ENCODE data around the gene SEPTIN5.

The SEPTIN5 gene

GRCh38 chr22:19731361-19732135 lies 17.2 kb downstream of the SEPTIN5 start:
- H3K9me3 ChIP-seq (ENCODE audit: control insufficient read depth in 5 of 5, low read length in 5 of 5), result no peaks in the 10 kb centered on the region
- no peak overlapping the region for H3K9ac ChIP-seq (ENCODE audit: low read length in 5 of 5)
- H3K4me3 ChIP-seq (ENCODE audit: low read depth in 1 of 5, low read length in 5 of 5), result no peak overlapping the region
- H3K27me3 ChIP-seq (ENCODE audit: control insufficient read depth in 5 of 5, insufficient read depth in 4 of 5, low read length in 5 of 5), result peaks cover 2 to 9% (median 4%) of the 10 kb centered on the region in 5 donors
- H3K4me1 ChIP-seq (ENCODE audit: control insufficient read depth in 5 of 5, insufficient read depth in 5 of 5, low read length in 5 of 5), result peaks cover 0 to 14% (median 7%) of the 10 kb centered on the region in 5 donors
- no peak overlapping the region for H3K27ac ChIP-seq (ENCODE audit: low read depth, low read length)
- H3K36me3 ChIP-seq (ENCODE audit: control insufficient read depth in 5 of 5, insufficient read depth in 5 of 5, low read length in 5 of 5), result no peaks in the 10 kb centered on the region

GRCh38 chr22:19732403-19733113 lies 18.3 kb downstream of the SEPTIN5 start:
- Histone ChIP-seq H3K4me1 (ENCODE audit: control insufficient read depth in 5 of 5, insufficient read depth in 5 of 5, low read length in 5 of 5) (peaks cover 0 to 14% (median 7%) of the 10 kb centered on the region in 5 donors), H3K4me3 (ENCODE audit: low read depth in 1 of 5, low read length in 5 of 5) (no peak overlapping the region), H3K27ac (ENCODE audit: low read depth, low read length) (no peak overlapping the region), H3K36me3 (ENCODE audit: control insufficient read depth in 5 of 5, insufficient read depth in 5 of 5, low read length in 5 of 5) (no peaks in the 10 kb centered on the region), H3K9me3 (ENCODE audit: control insufficient read depth in 5 of 5, low read length in 5 of 5) (no peaks in the 10 kb centered on the region), H3K27me3 (ENCODE audit: control insufficient read depth in 5 of 5, insufficient read depth in 4 of 5, low read length in 5 of 5) (peaks cover 4 to 9% (median 7%) of the 10 kb centered on the region in 5 donors), H3K9ac (ENCODE audit: low read length in 5 of 5) (no peak overlapping the region)

GRCh38 chr22:19733755-19734154 lies 19.5 kb downstream of the SEPTIN5 start:
- H3K36me3 ChIP-seq (ENCODE audit: control insufficient read depth in 5 of 5, insufficient read depth in 5 of 5, low read length in 5 of 5), result no peaks in the 10 kb centered on the region
- peaks cover 0 to 22% (median 10%) of the 10 kb centered on the region in 5 donors for H3K4me1 ChIP-seq (ENCODE audit: control insufficient read depth in 5 of 5, insufficient read depth in 5 of 5, low read length in 5 of 5)
- no peak overlapping the region for H3K4me3 ChIP-seq (ENCODE audit: low read depth in 1 of 5, low read length in 5 of 5)
- no peaks in the 10 kb centered on the region for H3K9me3 ChIP-seq (ENCODE audit: control insufficient read depth in 5 of 5, low read length in 5 of 5)
- H3K9ac ChIP-seq (ENCODE audit: low read length in 5 of 5), result no peak overlapping the region
- H3K27ac ChIP-seq (ENCODE audit: low read depth, low read length), result no peak overlapping the region
- peaks cover 5 to 13% (median 6%) of the 10 kb centered on the region in 5 donors for H3K27me3 ChIP-seq (ENCODE audit: control insufficient read depth in 5 of 5, insufficient read depth in 4 of 5, low read length in 5 of 5)

GRCh38 chr22:19734163-19734562 lies 19.9 kb downstream of the SEPTIN5 start:
- no peaks in the 10 kb centered on the region for H3K36me3 ChIP-seq (ENCODE audit: control insufficient read depth in 5 of 5, insufficient read depth in 5 of 5, low read length in 5 of 5)
- peaks cover 0 to 20% (median 10%) of the 10 kb centered on the region in 5 donors for H3K4me1 ChIP-seq (ENCODE audit: control insufficient read depth in 5 of 5, insufficient read depth in 5 of 5, low read length in 5 of 5)
- H3K9ac ChIP-seq (ENCODE audit: low read length in 5 of 5), result no peak overlapping the region
- peaks cover 5 to 15% (median 11%) of the 10 kb centered on the region in 5 donors for H3K27me3 ChIP-seq (ENCODE audit: control insufficient read depth in 5 of 5, insufficient read depth in 4 of 5, low read length in 5 of 5)
- H3K27ac ChIP-seq (ENCODE audit: low read depth, low read length), result no peak overlapping the region
- no peaks in the 10 kb centered on the region for H3K9me3 ChIP-seq (ENCODE audit: control insufficient read depth in 5 of 5, low read length in 5 of 5)
- no peak overlapping the region for H3K4me3 ChIP-seq (ENCODE audit: low read depth in 1 of 5, low read length in 5 of 5)

- no peak overlapping the region for H3K27ac ChIP-seq (ENCODE audit: low read depth, low read length)
- no peaks in the 10 kb centered on the region for H3K36me3 ChIP-seq (ENCODE audit: control insufficient read depth in 5 of 5, insufficient read depth in 5 of 5, low read length in 5 of 5)
- H3K4me3 ChIP-seq (ENCODE audit: low read depth in 1 of 5, low read length in 5 of 5), result no peak overlapping the region
- no peaks in the 10 kb centered on the region for H3K9me3 ChIP-seq (ENCODE audit: control insufficient read depth in 5 of 5, low read length in 5 of 5)
- peaks cover 10 to 15% (median 12%) of the 10 kb centered on the region in 5 donors for H3K27me3 ChIP-seq (ENCODE audit: control insufficient read depth in 5 of 5, insufficient read depth in 4 of 5, low read length in 5 of 5)
- H3K4me1 ChIP-seq (ENCODE audit: control insufficient read depth in 5 of 5, insufficient read depth in 5 of 5, low read length in 5 of 5), result peaks cover 0 to 18% (median 10%) of the 10 kb centered on the region in 5 donors
- no peak overlapping the region for H3K9ac ChIP-seq (ENCODE audit: low read length in 5 of 5)
These were observed 20.6 kb downstream of the SEPTIN5 start for GRCh38 chr22:19734837-19735382.

- no peak overlapping the region for H3K27ac ChIP-seq (ENCODE audit: low read depth, low read length)
These were observed 21.6 kb downstream of the SEPTIN5 start for GRCh38 chr22:19735665-19736510.

GRCh38 chr22:19737846-19738663 lies 23.8 kb downstream of the SEPTIN5 start:
- Histone ChIP-seq H3K4me1 (ENCODE audit: control insufficient read depth in 5 of 5, insufficient read depth in 5 of 5, low read length in 5 of 5) (peaks cover 0 to 8% (median 2%) of the 10 kb centered on the region in 5 donors), H3K36me3 (ENCODE audit: control insufficient read depth in 5 of 5, insufficient read depth in 5 of 5, low read length in 5 of 5) (no peaks in the 10 kb centered on the region), H3K4me3 (ENCODE audit: low read depth in 1 of 5, low read length in 5 of 5) (no peak overlapping the region), H3K9ac (ENCODE audit: low read length in 5 of 5) (no peak overlapping the region), H3K9me3 (ENCODE audit: control insufficient read depth in 5 of 5, low read length in 5 of 5) (no peaks in the 10 kb centered on the region), H3K27me3 (ENCODE audit: control insufficient read depth in 5 of 5, insufficient read depth in 4 of 5, low read length in 5 of 5) (peaks cover 6 to 15% (median 12%) of the 10 kb centered on the region in 5 donors), H3K27ac (ENCODE audit: low read depth, low read length) (no peak overlapping the region)

More at GRCh38 chr22:19735665-19736510, 21.6 kb downstream of the SEPTIN5 start:
- Histone ChIP-seq H3K9ac (ENCODE audit: low read length in 5 of 5) (no peak overlapping the region), H3K27me3 (ENCODE audit: control insufficient read depth in 5 of 5, insufficient read depth in 4 of 5, low read length in 5 of 5) (peaks cover 10 to 15% (median 12%) of the 10 kb centered on the region in 5 donors), H3K9me3 (ENCODE audit: control insufficient read depth in 5 of 5, low read length in 5 of 5) (no peaks in the 10 kb centered on the region), H3K4me3 (ENCODE audit: low read depth in 1 of 5, low read length in 5 of 5) (no peak overlapping the region), H3K36me3 (ENCODE audit: control insufficient read depth in 5 of 5, insufficient read depth in 5 of 5, low read length in 5 of 5) (no peaks in the 10 kb centered on the region), H3K4me1 (ENCODE audit: control insufficient read depth in 5 of 5, insufficient read depth in 5 of 5, low read length in 5 of 5) (peaks cover 0 to 11% (median 4%) of the 10 kb centered on the region in 5 donors)

GRCh38 chr22:19738664-19739447 lies 24.6 kb downstream of the SEPTIN5 start:
- H3K9me3 ChIP-seq (ENCODE audit: control insufficient read depth in 5 of 5, low read length in 5 of 5), result no peaks in the 10 kb centered on the region
- no peaks in the 10 kb centered on the region for H3K36me3 ChIP-seq (ENCODE audit: control insufficient read depth in 5 of 5, insufficient read depth in 5 of 5, low read length in 5 of 5)
- H3K9ac ChIP-seq (ENCODE audit: low read length in 5 of 5), result no peak overlapping the region
- no peak overlapping the region for H3K4me3 ChIP-seq (ENCODE audit: low read depth in 1 of 5, low read length in 5 of 5)
- H3K27me3 ChIP-seq (ENCODE audit: control insufficient read depth in 5 of 5, insufficient read depth in 4 of 5, low read length in 5 of 5), result peaks cover 6 to 15% (median 12%) of the 10 kb centered on the region in 5 donors
- no peak overlapping the region for H3K27ac ChIP-seq (ENCODE audit: low read depth, low read length)
- peaks cover 0 to 8% (median 2%) of the 10 kb centered on the region in 5 donors for H3K4me1 ChIP-seq (ENCODE audit: control insufficient read depth in 5 of 5, insufficient read depth in 5 of 5, low read length in 5 of 5)

All from subcutaneous abdominal adipose tissue (tissue), 5 donors.